Measurements from ENCODE around the gene VN1R5.

GRCh38 chr1:247228133-247228532 lies 27.7 kb upstream of the VN1R5 start:
- TF ChIP-seq CTCF (IDR thresholded peaks at IDR 0.05), result no peak
- TF ChIP-seq POLR2AphosphoS5 (IDR thresholded peaks at IDR 0.05), result no peak
- no peak for TF ChIP-seq POLR2A (IDR thresholded peaks at IDR 0.05)
